ENCODE data around the gene DOCK7.

DNA sequence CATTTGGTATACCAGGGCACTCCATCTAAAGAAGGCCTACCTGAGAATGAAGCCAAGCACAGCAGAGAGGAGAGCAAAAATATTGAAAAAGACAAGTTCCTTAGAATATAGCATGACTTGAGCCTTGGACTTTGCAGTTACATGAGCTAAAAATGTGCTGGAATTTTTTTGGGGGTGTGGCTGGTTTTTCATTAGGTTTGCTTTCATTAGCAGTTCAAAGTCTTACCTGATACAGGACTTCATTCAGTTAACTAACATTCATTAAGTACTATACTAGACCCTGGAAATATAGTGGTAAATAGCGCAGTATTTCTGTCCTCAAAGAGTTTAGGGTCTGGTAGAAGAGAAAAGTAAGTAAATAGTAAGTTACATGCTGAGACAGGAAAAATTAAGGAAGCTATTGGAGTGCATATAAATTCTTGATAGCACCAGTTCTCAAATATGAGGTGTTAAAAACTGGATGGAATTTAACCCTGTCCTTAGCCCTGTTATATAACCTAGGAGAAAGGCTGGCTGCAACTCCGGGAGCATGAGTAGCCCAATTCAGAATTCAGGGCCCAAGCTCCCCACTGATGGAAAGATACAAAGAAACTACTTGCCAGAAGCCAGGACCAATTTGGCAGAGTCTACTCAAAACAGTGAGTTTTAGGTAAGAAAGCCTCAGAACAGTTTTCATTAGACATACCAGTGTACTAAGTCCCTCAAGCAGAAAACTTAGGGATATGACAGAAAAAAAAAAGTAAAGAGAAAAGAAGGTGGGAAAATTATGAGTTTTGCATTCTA, 3.1 kb upstream of the DOCK7 start:
- TF ChIP-seq POLR2A (IDR thresholded peaks at IDR 0.05) (no peak), CTCF (IDR thresholded peaks at IDR 0.05) (no peak), POLR2AphosphoS5 (IDR thresholded peaks at IDR 0.05) (no peak)

Measured in breast epithelium (tissue), 3 donors.